Esophagus squamous epithelium (tissue), 5 donors: ENCODE data around the gene INAFM2. TPM values are rescaled to one million over a fixed set of nuclear protein-coding genes. Genes with fewer than 3 reads are reported as not detected.
A peak's percentile ranks its signal among the peaks of the same experiment; 100 is the strongest.

Experiments used
- DNase-seq: peaks from one replicate; lab custom pipeline; 2025; lab: John Stamatoyannopoulos, UW
- H3K27ac ChIP-seq, 4 donors: fragments of 200-600 bp; sonication (generic); one replicate each; pipeline ENCODE4 v1.5.1; 2016 to 2019; ENCODE audit warnings: mild to moderate bottlenecking in 1 of 4
- H3K27me3 ChIP-seq, 4 donors: fragments of 200-600 bp; sonication (generic); 1 replicate in 3 of 4; 2 replicates in 1 of 4; pipeline versions ENCODE4 v1.5.1 to v1.6.0; 2017 to 2021; ENCODE audit warnings: antibody characterized with exemption in 1 of 4
- H3K36me3 ChIP-seq, 3 donors: fragments of 200-600 bp; sonication (generic); one replicate each; pipeline ENCODE4 v1.5.1; 2016 to 2019
- H3K4me1 ChIP-seq, 3 donors: fragments of 200-600 bp; sonication (generic); one replicate each; pipeline ENCODE4 v1.5.1; 2017 to 2019
- H3K4me3 ChIP-seq, 4 donors: fragments of 200-600 bp; sonication (generic); 1 replicate in 3 of 4; 2 replicates in 1 of 4; pipeline ENCODE4 v1.5.1; 2016 to 2019; ENCODE audit warnings: mild to moderate bottlenecking in 2 of 4, moderate library complexity in 1 of 4
- H3K9me3 ChIP-seq, 3 donors: fragments of 200-600 bp; sonication (generic); one replicate each; pipeline ENCODE4 v1.5.1; 2016 to 2019
- POLR2A ChIP-seq, 4 donors: fragments of 450-650 bp; IDR thresholded peaks; one replicate each; pipeline ENCODE4 v1.6.1; 2017; ENCODE audit warnings: antibody characterized with exemption in 4 of 4, mild to moderate bottlenecking in 4 of 4, moderate library complexity in 3 of 4
- WGBS, 2 donors: methylation state at CpG; one replicate each; pipeline ENCODE4 v1.1.5; 2018; 5-methylcytosine and 5-hydroxymethylcytosine counted together
- intact Hi-C: fragments of 100-400 bp; cut with DNase I; formaldehyde crosslinking; loops from one replicate; pipeline ENCODE4 v1.15.0; 2022
- total RNA-seq, 4 donors: library from RNA; depleted of rRNA; stranded (reverse); fragments of >200 nt; gene quantifications; one replicate each; pipeline ENCODE4 v1.1.0, GENCODE V29; 2016
- TF ChIP-seq, protein P1 (sequence below), 6 experiments: fragments of 450-650 bp in 4 of 6; fragments of 200-600 bp in 2 of 6; sonication (generic) in 2 of 6; IDR thresholded peaks; one replicate each; pipeline ENCODE4 v1.5.1; 2016 to 2019; ENCODE audit warnings: antibody characterized with exemption in 6 of 6, mild to moderate bottlenecking in 4 of 6, moderate library complexity in 4 of 6
- donor health status: DM: yes; HTN: yes; CAD: no.

The INAFM2 gene
- total RNA-seq, 4 donors from 2014 or later = 4.7 to 10.1 (median 8.1) TPM

DNA sequence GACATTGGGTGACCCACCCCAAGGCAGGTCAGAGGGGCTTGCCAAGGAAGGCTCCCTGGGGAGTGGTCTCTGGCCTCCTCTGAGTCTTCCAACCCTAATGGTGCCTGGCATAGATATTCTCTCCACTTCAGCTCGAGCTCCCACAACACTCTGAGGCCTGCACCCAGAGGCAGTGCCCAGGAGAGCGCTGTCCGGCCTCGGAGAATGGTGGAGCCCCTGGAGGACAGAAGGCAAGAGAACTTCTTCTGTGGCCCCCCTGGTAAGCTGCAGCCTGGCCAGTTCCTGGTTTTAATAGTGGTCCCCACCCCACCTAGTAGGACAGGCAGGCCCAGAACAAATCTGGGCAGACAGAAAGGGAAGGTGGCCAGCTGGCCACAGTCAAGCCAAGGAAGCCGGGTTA lies 41.5 kb downstream of the INAFM2 start:
- intact Hi-C loops = loop anchor here (5.0 to 10.0 kb wide), 2 partner anchors 50 to 83 kb away; partner anchors contain the start of gene ANKRD63
- 67% methylated on average over 1 of the region's 5 CpGs; no CpG with 5 or more reads in 1 of the 2 donors for WGBS, 2 donors
- no peaks in the 10 kb centered on the region for H3K9me3 ChIP-seq

GRCh38 chr15:40365624-40366456 lies 42.3 kb downstream of the INAFM2 start:
- no peak for TF ChIP-seq POLR2A (IDR thresholded peaks at IDR 0.05)
- TF ChIP-seq, protein P1, sequence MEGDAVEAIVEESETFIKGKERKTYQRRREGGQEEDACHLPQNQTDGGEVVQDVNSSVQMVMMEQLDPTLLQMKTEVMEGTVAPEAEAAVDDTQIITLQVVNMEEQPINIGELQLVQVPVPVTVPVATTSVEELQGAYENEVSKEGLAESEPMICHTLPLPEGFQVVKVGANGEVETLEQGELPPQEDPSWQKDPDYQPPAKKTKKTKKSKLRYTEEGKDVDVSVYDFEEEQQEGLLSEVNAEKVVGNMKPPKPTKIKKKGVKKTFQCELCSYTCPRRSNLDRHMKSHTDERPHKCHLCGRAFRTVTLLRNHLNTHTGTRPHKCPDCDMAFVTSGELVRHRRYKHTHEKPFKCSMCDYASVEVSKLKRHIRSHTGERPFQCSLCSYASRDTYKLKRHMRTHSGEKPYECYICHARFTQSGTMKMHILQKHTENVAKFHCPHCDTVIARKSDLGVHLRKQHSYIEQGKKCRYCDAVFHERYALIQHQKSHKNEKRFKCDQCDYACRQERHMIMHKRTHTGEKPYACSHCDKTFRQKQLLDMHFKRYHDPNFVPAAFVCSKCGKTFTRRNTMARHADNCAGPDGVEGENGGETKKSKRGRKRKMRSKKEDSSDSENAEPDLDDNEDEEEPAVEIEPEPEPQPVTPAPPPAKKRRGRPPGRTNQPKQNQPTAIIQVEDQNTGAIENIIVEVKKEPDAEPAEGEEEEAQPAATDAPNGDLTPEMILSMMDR (IDR thresholded peaks at IDR 0.05) = no peak
- peaks cover 0 to 26% (median 0%) of the 10 kb centered on the region in 4 donors for H3K27me3 ChIP-seq
- no peaks in the 10 kb centered on the region for H3K9me3 ChIP-seq
- H3K4me3 ChIP-seq = no peak overlapping the region
- H3K36me3 ChIP-seq = no peaks in the 10 kb centered on the region
- H3K27ac ChIP-seq = no peak overlapping the region
- WGBS, 2 donors = 81 to 88% methylated on average over 11 of the region's 11 CpGs
- DNase-seq = no peak
- intact Hi-C loops = loop anchor here (5.0 to 10.0 kb wide), 2 partner anchors 49 to 84 kb away; partner anchors contain the start of gene ANKRD63
- H3K4me1 ChIP-seq = peaks cover 13 to 22% (median 14%) of the 10 kb centered on the region in 3 donors

More for the DNA sequence above, 41.5 kb downstream of the INAFM2 start:
- H3K4me3 ChIP-seq = no peak overlapping the region
- TF ChIP-seq POLR2A (IDR thresholded peaks at IDR 0.05) = no peak
- TF ChIP-seq, protein P1 (IDR thresholded peaks at IDR 0.05) = no peak
- no peak overlapping the region for H3K27ac ChIP-seq
- H3K27me3 ChIP-seq = peaks cover 0 to 18% (median 0%) of the 10 kb centered on the region in 4 donors
- no peak for DNase-seq
- peaks cover 13 to 22% (median 14%) of the 10 kb centered on the region in 3 donors for H3K4me1 ChIP-seq
- H3K36me3 ChIP-seq = no peaks in the 10 kb centered on the region

GRCh38 chr15:40366457-40367370 lies 43.2 kb downstream of the INAFM2 start:
- no peak for DNase-seq
- intact Hi-C loops = loop anchor here (5.0 to 10.0 kb wide), 2 partner anchors 48 to 84 kb away; partner anchors contain the start of gene ANKRD63
- Histone ChIP-seq H3K36me3 (no peaks in the 10 kb centered on the region), H3K4me1 (peaks cover 13 to 22% (median 14%) of the 10 kb centered on the region in 3 donors), H3K27ac (peak overlapping the region in 1 of 4 donors; percentile 22), H3K9me3 (no peaks in the 10 kb centered on the region), H3K27me3 (peaks cover 0 to 35% (median 0%) of the 10 kb centered on the region in 4 donors), H3K4me3 (peak overlapping the region in 1 of 4 donors; percentile 40)
- no peak for TF ChIP-seq POLR2A (IDR thresholded peaks at IDR 0.05)
- TF ChIP-seq, protein P1 (IDR thresholded peaks at IDR 0.05) = no peak
- WGBS, 2 donors = 75 to 90% methylated on average over 7 to 12 of the region's 14 CpGs

GRCh38 chr15:40367371-40367685 lies 43.8 kb downstream of the INAFM2 start:
- 67 to 76% methylated on average over 3 to 4 of the region's 5 CpGs for WGBS, 2 donors
- DNase-seq = no peak

More at GRCh38 chr15:40367371-40367685, 43.8 kb downstream of the INAFM2 start:
- Histone ChIP-seq H3K36me3 (no peaks in the 10 kb centered on the region), H3K4me3 (peak overlapping the region; percentile 20 to 62 (median 36)), H3K27ac (peak overlapping the region in 3 of 4 donors; percentile 22 to 57 (median 27)), H3K27me3 (peaks cover 0 to 36% (median 0%) of the 10 kb centered on the region in 4 donors), H3K9me3 (no peaks in the 10 kb centered on the region), H3K4me1 (peaks cover 13 to 22% (median 14%) of the 10 kb centered on the region in 3 donors)
- intact Hi-C loops = loop anchor here (5.0 to 10.0 kb wide), 2 partner anchors 47 to 85 kb away; partner anchors contain the start of gene ANKRD63
- TF ChIP-seq POLR2A (IDR thresholded peaks at IDR 0.05) = no peak
- TF ChIP-seq, protein P1 (IDR thresholded peaks at IDR 0.05) = no peak
